Prostate gland (tissue), 2 donors: ENCODE measurements around the gene ARHGEF39. TPM values are rescaled to one million over a fixed set of nuclear protein-coding genes. Genes with fewer than 3 reads are reported as not detected.

ENCODE experiments used
- DNase-seq: peaks from one replicate; pipeline ENCODE4 v3.0.0-alpha.2; 2019; ENCODE audit warnings: low spot score
- H3K27ac ChIP-seq, 2 donors: fragments of 200-600 bp; sonication (generic); 2 replicates each; pipeline ENCODE4 v1.5.1; 2017 to 2019
- H3K27me3 ChIP-seq: fragments of 200-600 bp; sonication (generic); replicated peaks from 2 replicates; pipeline ENCODE4 v1.5.1; 2019; ENCODE audit not compliant: insufficient read depth
- H3K36me3 ChIP-seq, 2 donors: fragments of 200-600 bp; sonication (generic); 1 replicate in 1 of 2; 2 replicates in 1 of 2; pipeline versions ENCODE4 v1.5.1 to v1.8.1; 2017 to 2019
- H3K4me1 ChIP-seq: fragments of 200-600 bp; sonication (generic); replicated peaks from 2 replicates; pipeline ENCODE4 v1.5.1; 2019
- H3K4me3 ChIP-seq, 2 donors: fragments of 200-600 bp; sonication (generic); 2 replicates each; pipeline ENCODE4 v1.5.1; 2017 to 2019
- H3K9me3 ChIP-seq: fragments of 200-600 bp; sonication (generic); 2 replicates; pipeline ENCODE4 v1.5.1; 2017
- POLR2A ChIP-seq: fragments of 450-650 bp; IDR thresholded peaks from one replicate; pipeline ENCODE4 v1.6.1; 2016; ENCODE audit warnings: antibody characterized with exemption, mild to moderate bottlenecking
- POLR2AphosphoS5 ChIP-seq: sonication (generic); formaldehyde crosslinking; IDR thresholded peaks from one replicate; pipeline ENCODE4 v1.6.1; 2017; ENCODE audit warnings: antibody characterized with exemption
- WGBS: methylation state at CpG from one replicate; pipeline ENCODE4 v1.1.5; 2018; 5-methylcytosine and 5-hydroxymethylcytosine counted together
- intact Hi-C: fragments of 100-400 bp; cut with DNase I; formaldehyde crosslinking; loops from one replicate; pipeline ENCODE4 v1.14.2; 2022
- total RNA-seq, 2 donors: library from RNA; depleted of rRNA; stranded (reverse); fragments of >200 nt; gene quantifications; one replicate each; pipeline ENCODE4 v1.1.0, GENCODE V29; 2016
- TF ChIP-seq, protein P1 (sequence below), 4 experiments: fragments of 200-600 bp in 2 of 4; fragments of 450-650 bp in 2 of 4; sonication (generic) in 2 of 4; IDR thresholded peaks; 1 replicate in 3 of 4; 2 replicates in 1 of 4; pipeline ENCODE4 v1.5.1; 2016 to 2019; ENCODE audit warnings: antibody characterized with exemption in 4 of 4, mild to moderate bottlenecking in 2 of 4, moderate library complexity in 2 of 4

The ARHGEF39 gene
- total RNA-seq, 2 donors from 2014 or later = 1.1 to 1.8 TPM

DNA sequence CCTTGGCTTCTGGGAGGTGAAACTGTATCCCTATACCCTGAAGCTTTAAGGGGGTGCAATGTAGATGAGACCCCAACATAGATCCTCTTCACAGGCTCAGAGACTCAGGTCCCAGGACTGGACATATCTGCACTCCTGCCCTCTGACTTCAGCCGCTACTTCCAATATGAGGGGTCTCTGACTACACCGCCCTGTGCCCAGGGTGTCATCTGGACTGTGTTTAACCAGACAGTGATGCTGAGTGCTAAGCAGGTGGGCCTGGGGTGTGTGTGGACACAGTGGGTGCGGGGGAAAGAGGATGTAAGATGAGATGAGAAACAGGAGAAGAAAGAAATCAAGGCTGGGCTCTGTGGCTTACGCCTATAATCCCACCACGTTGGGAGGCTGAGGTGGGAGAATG, 14.1 kb upstream of the ARHGEF39 start:
- TF ChIP-seq POLR2A (no peak), POLR2AphosphoS5 (no peak)
- TF ChIP-seq, protein P1, sequence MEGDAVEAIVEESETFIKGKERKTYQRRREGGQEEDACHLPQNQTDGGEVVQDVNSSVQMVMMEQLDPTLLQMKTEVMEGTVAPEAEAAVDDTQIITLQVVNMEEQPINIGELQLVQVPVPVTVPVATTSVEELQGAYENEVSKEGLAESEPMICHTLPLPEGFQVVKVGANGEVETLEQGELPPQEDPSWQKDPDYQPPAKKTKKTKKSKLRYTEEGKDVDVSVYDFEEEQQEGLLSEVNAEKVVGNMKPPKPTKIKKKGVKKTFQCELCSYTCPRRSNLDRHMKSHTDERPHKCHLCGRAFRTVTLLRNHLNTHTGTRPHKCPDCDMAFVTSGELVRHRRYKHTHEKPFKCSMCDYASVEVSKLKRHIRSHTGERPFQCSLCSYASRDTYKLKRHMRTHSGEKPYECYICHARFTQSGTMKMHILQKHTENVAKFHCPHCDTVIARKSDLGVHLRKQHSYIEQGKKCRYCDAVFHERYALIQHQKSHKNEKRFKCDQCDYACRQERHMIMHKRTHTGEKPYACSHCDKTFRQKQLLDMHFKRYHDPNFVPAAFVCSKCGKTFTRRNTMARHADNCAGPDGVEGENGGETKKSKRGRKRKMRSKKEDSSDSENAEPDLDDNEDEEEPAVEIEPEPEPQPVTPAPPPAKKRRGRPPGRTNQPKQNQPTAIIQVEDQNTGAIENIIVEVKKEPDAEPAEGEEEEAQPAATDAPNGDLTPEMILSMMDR (IDR thresholded peaks at IDR 0.05) = no peak
- H3K27ac ChIP-seq = no peak overlapping the region
- intact Hi-C loops = no loop called here
- DNase-seq = no peak
- no peak overlapping the region for H3K4me3 ChIP-seq
- H3K36me3 ChIP-seq = no peaks in the 10 kb centered on the region
- no peaks in the 10 kb centered on the region for H3K27me3 ChIP-seq
- 88% methylated on average over 5 of the region's 5 CpGs for WGBS
- no peaks in the 10 kb centered on the region for H3K9me3 ChIP-seq
- no peaks in the 10 kb centered on the region for H3K4me1 ChIP-seq

DNA sequence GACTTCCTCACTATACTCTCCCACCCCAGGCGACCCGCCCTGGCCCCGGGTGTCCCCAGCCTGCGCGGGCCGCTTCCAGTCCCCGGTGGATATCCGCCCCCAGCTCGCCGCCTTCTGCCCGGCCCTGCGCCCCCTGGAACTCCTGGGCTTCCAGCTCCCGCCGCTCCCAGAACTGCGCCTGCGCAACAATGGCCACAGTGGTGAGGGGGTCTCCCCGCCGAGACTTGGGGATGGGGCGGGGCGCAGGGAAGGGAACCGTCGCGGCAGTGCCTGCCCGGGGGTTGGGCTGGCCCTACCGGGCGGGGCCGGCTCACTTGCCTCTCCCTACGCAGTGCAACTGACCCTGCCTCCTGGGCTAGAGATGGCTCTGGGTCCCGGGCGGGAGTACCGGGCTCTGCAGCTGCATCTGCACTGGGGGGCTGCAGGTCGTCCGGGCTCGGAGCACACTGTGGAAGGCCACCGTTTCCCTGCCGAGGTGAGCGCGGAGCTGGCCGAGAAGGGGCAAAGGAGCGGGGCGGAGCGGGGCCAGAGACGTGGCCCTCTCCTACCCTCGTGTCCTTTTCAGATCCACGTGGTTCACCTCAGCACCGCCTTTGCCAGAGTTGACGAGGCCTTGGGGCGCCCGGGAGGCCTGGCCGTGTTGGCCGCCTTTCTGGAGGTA, 10.9 kb upstream of the ARHGEF39 start:
- Histone ChIP-seq H3K27me3 (no peaks in the 10 kb centered on the region), H3K4me1 (no peaks in the 10 kb centered on the region), H3K36me3 (no peaks in the 10 kb centered on the region), H3K27ac (peak overlapping the region in 1 of 2 donors; percentile 33), H3K4me3 (peak overlapping the region; percentile 36 to 40), H3K9me3 (no peaks in the 10 kb centered on the region)
- no peak for TF ChIP-seq POLR2A
- TF ChIP-seq, protein P1 (IDR thresholded peaks at IDR 0.05) = no peak
- no peak for TF ChIP-seq POLR2AphosphoS5
- no peak for DNase-seq
- intact Hi-C loops = loop anchor here (1.0 kb wide), 1 partner anchor 12 kb away; no protein-coding TSS in a partner anchor
- WGBS = 8% methylated on average over 46 of the region's 51 CpGs

DNA sequence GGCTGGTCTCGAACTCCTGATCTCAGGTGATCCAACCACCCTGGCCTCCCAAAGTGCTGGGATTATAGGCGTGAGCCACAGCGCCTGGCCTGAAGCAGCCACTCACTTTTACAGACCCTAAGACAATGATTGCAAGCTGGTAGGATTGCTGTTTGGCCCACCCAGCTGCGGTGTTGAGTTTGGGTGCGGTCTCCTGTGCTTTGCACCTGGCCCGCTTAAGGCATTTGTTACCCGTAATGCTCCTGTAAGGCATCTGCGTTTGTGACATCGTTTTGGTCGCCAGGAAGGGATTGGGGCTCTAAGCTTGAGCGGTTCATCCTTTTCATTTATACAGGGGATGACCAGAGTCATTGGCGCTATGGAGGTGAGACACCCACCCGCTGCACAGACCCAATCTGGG, 10.2 kb upstream of the ARHGEF39 start:
- intact Hi-C loops = no loop called here
- no peak overlapping the region for H3K27ac ChIP-seq
- H3K4me3 ChIP-seq = peak overlapping the region; percentile 36 to 40

DNA sequence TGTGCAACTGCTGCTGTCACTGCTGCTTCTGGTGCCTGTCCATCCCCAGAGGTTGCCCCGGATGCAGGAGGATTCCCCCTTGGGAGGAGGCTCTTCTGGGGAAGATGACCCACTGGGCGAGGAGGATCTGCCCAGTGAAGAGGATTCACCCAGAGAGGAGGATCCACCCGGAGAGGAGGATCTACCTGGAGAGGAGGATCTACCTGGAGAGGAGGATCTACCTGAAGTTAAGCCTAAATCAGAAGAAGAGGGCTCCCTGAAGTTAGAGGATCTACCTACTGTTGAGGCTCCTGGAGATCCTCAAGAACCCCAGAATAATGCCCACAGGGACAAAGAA, 9.0 kb upstream of the ARHGEF39 start:
- no peaks in the 10 kb centered on the region for H3K36me3 ChIP-seq
- 81% methylated on average over 3 of the region's 3 CpGs for WGBS
- TF ChIP-seq, protein P1 (IDR thresholded peaks at IDR 0.05) = no peak
- TF ChIP-seq POLR2A = no peak
- no peak overlapping the region for H3K4me3 ChIP-seq
- DNase-seq = no peak
- no peak overlapping the region for H3K27ac ChIP-seq
- H3K4me1 ChIP-seq = no peaks in the 10 kb centered on the region
- H3K9me3 ChIP-seq = no peaks in the 10 kb centered on the region
- no peaks in the 10 kb centered on the region for H3K27me3 ChIP-seq
- intact Hi-C loops = no loop called here

More for the DNA sequence above, 10.2 kb upstream of the ARHGEF39 start:
- DNase-seq = no peak
- Histone ChIP-seq H3K9me3 (no peaks in the 10 kb centered on the region), H3K36me3 (no peaks in the 10 kb centered on the region), H3K4me1 (no peaks in the 10 kb centered on the region), H3K27me3 (no peaks in the 10 kb centered on the region)
- 50% methylated on average over 13 of the region's 13 CpGs for WGBS
- TF ChIP-seq POLR2A (no peak), POLR2AphosphoS5 (no peak)
- TF ChIP-seq, protein P1 (IDR thresholded peaks at IDR 0.05) = no peak
